GM23338 (cell line): ENCODE data around the gene FGF19. TPM values are rescaled to one million over a fixed set of nuclear protein-coding genes. Genes with fewer than 3 reads are reported as not detected.

Source experiments
- ATAC-seq: fragments of 200-7000 bp; cut with Tn5 transposase; 3 replicates; pipeline ENCODE4 v1.9.1; 2020
- DNase-seq: peaks from one replicate; pipeline ENCODE4 v3.0.0-alpha.2; 2015; ENCODE audit warnings: low spot score
- H2AFZ ChIP-seq: fragments of 200-600 bp; sonication (generic); 2 replicates; pipeline ENCODE4 v1.8.0; 2016; ENCODE audit warnings: antibody characterized with exemption, mild to moderate bottlenecking, moderate library complexity
- H3F3A ChIP-seq: fragments of 200-600 bp; sonication (generic); replicated peaks from 2 replicates; pipeline ENCODE4 v1.8.0; 2017; ENCODE audit warnings: antibody characterized with exemption, mixed run types, low read depth
- H3K27ac ChIP-seq: fragments of 200-600 bp; sonication (generic); 2 replicates; pipeline ENCODE4 v1.6.1; 2016; ENCODE audit warnings: low read depth
- H3K27me3 ChIP-seq: fragments of 200-600 bp; sonication (generic); 2 replicates; pipeline ENCODE4 v1.8.0; 2016; ENCODE audit warnings: mild to moderate bottlenecking, mixed run types, moderate library complexity; ENCODE audit not compliant: insufficient read depth
- H3K36me3 ChIP-seq: fragments of 200-600 bp; sonication (generic); 2 replicates; pipeline ENCODE4 v1.8.0; 2016; ENCODE audit warnings: mild to moderate bottlenecking; ENCODE audit not compliant: insufficient read depth
- H3K4me1 ChIP-seq: fragments of 200-600 bp; sonication (generic); 2 replicates; pipeline ENCODE4 v1.8.0; 2016; ENCODE audit warnings: mild to moderate bottlenecking, moderate library complexity; ENCODE audit not compliant: insufficient read depth
- H3K4me2 ChIP-seq: fragments of 200-600 bp; sonication (generic); 2 replicates; pipeline ENCODE4 v1.7.1; 2017; ENCODE audit warnings: mixed run types
- H3K4me3 ChIP-seq: fragments of 200-600 bp; sonication (generic); 2 replicates; pipeline ENCODE4 v1.6.1; 2016; ENCODE audit warnings: mixed run types
- H3K79me2 ChIP-seq: fragments of 200-600 bp; sonication (generic); replicated peaks from 2 replicates; pipeline ENCODE4 v1.8.0; 2017; ENCODE audit warnings: mild to moderate bottlenecking; ENCODE audit not compliant: insufficient read depth
- H3K9me2 ChIP-seq: fragments of 200-600 bp; sonication (generic); 2 replicates; pipeline ENCODE4 v1.8.0; 2017; ENCODE audit not compliant: insufficient read depth
- H4K20me1 ChIP-seq: fragments of 200-600 bp; sonication (generic); replicated peaks from 2 replicates; pipeline ENCODE4 v1.8.0; 2017; ENCODE audit warnings: mild to moderate bottlenecking; ENCODE audit not compliant: insufficient read depth
- H3K27ac Mint-ChIP-seq: 2 replicates; pipeline ENCODE4 v1.8.0; 2020; ENCODE audit warnings: inconsistent platforms, mild to moderate bottlenecking, moderate library complexity, mixed read lengths
- H3K27me3 Mint-ChIP-seq: 3 replicates; pipeline ENCODE4 v1.8.0; 2022; ENCODE audit warnings: low read depth, mild to moderate bottlenecking, moderate library complexity, mixed read lengths, inconsistent platforms; ENCODE audit not compliant: insufficient read depth, poor library complexity
- H3K36me3 Mint-ChIP-seq: 3 replicates; pipeline ENCODE4 v1.8.0; 2021; ENCODE audit warnings: low read depth, mild to moderate bottlenecking, inconsistent platforms, moderate library complexity, mixed read lengths
- H3K4me1 Mint-ChIP-seq: 3 replicates; pipeline ENCODE4 v1.8.0; 2020; ENCODE audit warnings: mild to moderate bottlenecking, inconsistent platforms, mixed read lengths
- H3K4me3 Mint-ChIP-seq: 3 replicates; pipeline ENCODE4 v1.8.0; 2021; ENCODE audit warnings: moderate library complexity, mild to moderate bottlenecking, inconsistent platforms, mixed read lengths
- H3K9me3 Mint-ChIP-seq: 3 replicates; pipeline ENCODE4 v1.8.0; 2020; ENCODE audit warnings: moderate library complexity, mild to moderate bottlenecking, inconsistent platforms, mixed read lengths
- CREB1 ChIP-seq: fragments of 250-450 bp; sonication (Bioruptor Pico); IDR thresholded peaks from 2 replicates; pipeline ENCODE4 v1.5.0; 2020; ENCODE audit warnings: low read depth, mild to moderate bottlenecking, moderate library complexity
- CTCF ChIP-seq, 2 experiments: fragments of 200-600 bp in 1 of 2; sonication (generic) in 1 of 2; conservative IDR thresholded peaks; 2 replicates each; pipeline versions ENCODE4 v1.5.1 to v1.6.1; 2016 to 2017; ENCODE audit warnings: antibody characterized with exemption in 2 of 2, low read depth in 2 of 2, mild to moderate bottlenecking in 2 of 2, moderate library complexity in 1 of 2
- ETS1 ChIP-seq: IDR thresholded peaks from 2 replicates; pipeline ENCODE4 v1.6.1; 2016; ENCODE audit warnings: antibody characterized with exemption
- EZH2 ChIP-seq: fragments of 200-600 bp; sonication (generic); IDR thresholded peaks from one replicate; pipeline ENCODE4 v1.8.0; 2017; ENCODE audit warnings: antibody characterized with exemption, mild to moderate bottlenecking, low read depth; ENCODE audit not compliant: unreplicated experiment
- EZH2phosphoT487 ChIP-seq: fragments of 200-600 bp; sonication (generic); IDR thresholded peaks from one replicate; pipeline ENCODE4 v1.8.1; 2018; ENCODE audit warnings: antibody characterized with exemption; ENCODE audit not compliant: unreplicated experiment
- JUNB ChIP-seq: IDR thresholded peaks from one replicate; pipeline ENCODE4 v1.6.1; 2016; ENCODE audit warnings: antibody characterized with exemption; ENCODE audit not compliant: unreplicated experiment
- NANOG ChIP-seq: IDR thresholded peaks from 2 replicates; pipeline ENCODE4 v1.6.1; 2016; ENCODE audit warnings: antibody characterized with exemption, borderline replicate concordance
- POLR2AphosphoS5 ChIP-seq: IDR thresholded peaks from 2 replicates; pipeline ENCODE4 v1.6.1; 2016; ENCODE audit warnings: antibody characterized with exemption, low read depth
- STAT1 ChIP-seq: IDR thresholded peaks from one replicate; pipeline ENCODE4 v1.6.1; 2016; ENCODE audit warnings: antibody characterized with exemption; ENCODE audit not compliant: unreplicated experiment
- ZNF114 ChIP-seq: fragments of 250-450 bp; sonication (Bioruptor Pico); IDR thresholded peaks from 2 replicates; pipeline ENCODE4 v1.5.0; 2020; ENCODE audit warnings: mild to moderate bottlenecking, moderate library complexity
- ZNF331 ChIP-seq: fragments of 250-450 bp; sonication (Bioruptor Pico); IDR thresholded peaks from 2 replicates; pipeline ENCODE4 v1.5.0; 2020; ENCODE audit warnings: low read depth, mild to moderate bottlenecking, moderate library complexity
- ZNF462 ChIP-seq: fragments of 250-450 bp; sonication (Bioruptor Pico); IDR thresholded peaks from 2 replicates; pipeline ENCODE4 v1.5.0; 2020; ENCODE audit warnings: mild to moderate bottlenecking, moderate library complexity
- polyA plus RNA-seq: library from polyadenylated mRNA; unstranded; fragments of >200 nt; fragmentation: Nextera tagmentation; extraction: Ambion mirVana; gene quantifications from 2 replicates; pipeline ENCODE4 v1.2.1, GENCODE V29; 2016
- total RNA-seq: library from RNA; depleted of rRNA; stranded (reverse); fragments of >200 nt; shearing (Covaris generic); gene quantifications from 2 replicates; pipeline ENCODE4 v1.2.3, GENCODE V29; 2014

The FGF19 gene
- total and polyA plus RNA-seq, 2 experiments from 2014 or later, result 21.7 to 36.1 TPM

- H3K36me3 Mint-ChIP-seq, result peaks cover 63% of the 10 kb centered on the region
Measured at GRCh38 chr11:69651834-69652620, 51.8 kb downstream of the FGF19 start.

More at GRCh38 chr11:69651834-69652620, 51.8 kb downstream of the FGF19 start:
- Histone ChIP-seq H3K36me3 (peaks cover 18% of the 10 kb centered on the region), H3K9me2 (no peaks in the 10 kb centered on the region), H3K27ac (no peak overlapping the region), H4K20me1 (0 out of 2 replicates have a peak, but pooled peaks cover 3% of the 10 kb centered on the region), H3K27me3 (no peaks in the 10 kb centered on the region), H3K4me2 (no peak overlapping the region), H3F3A (0 out of 2 replicates have a peak, but pooled peaks cover 4% of the 10 kb centered on the region), H3K4me3 (no peak overlapping the region), H3K79me2 (0 out of 2 replicates have a peak, but pooled peaks cover 3% of the 10 kb centered on the region), H2AFZ (no peak overlapping the region), H3K4me1 (no peaks in the 10 kb centered on the region)
- no peak for ATAC-seq
- peaks cover 12% of the 10 kb centered on the region for H3K4me1 Mint-ChIP-seq
- no peak for DNase-seq
- H3K27me3 Mint-ChIP-seq, result peaks cover 18% of the 10 kb centered on the region
- H3K9me3 Mint-ChIP-seq, result no peaks in the 10 kb centered on the region; the same call in 2 of the 3 replicates
- H3K4me3 Mint-ChIP-seq, result no peak overlapping the region
- no peak overlapping the region for H3K27ac Mint-ChIP-seq
- TF ChIP-seq EZH2, result no peak
- TF ChIP-seq ZNF114 (CRISPR knock-in tag), result no peak
- TF ChIP-seq POLR2AphosphoS5, result no peak
- no peak for TF ChIP-seq STAT1
- TF ChIP-seq EZH2phosphoT487, result no peak
- no peak for TF ChIP-seq ZNF331 (CRISPR knock-in tag)
- TF ChIP-seq JUNB, result no peak
- no peak for TF ChIP-seq ETS1
- no peak for TF ChIP-seq CTCF (conservative IDR thresholded peaks at IDR 0.05; ENCODE audit: low read depth in 2 of 2)
- no peak for TF ChIP-seq ZNF462 (CRISPR knock-in tag)
- TF ChIP-seq CREB1 (CRISPR knock-in tag), result no peak
- no peak for TF ChIP-seq NANOG
